ENCODE data around the gene TSNAXIP1. TPM values are rescaled to one million over a fixed set of nuclear protein-coding genes. Genes with fewer than 3 reads are reported as not detected.

TSNAXIP1 gene
- total and polyA plus RNA-seq, 7 experiments from 2014 or later = 0.24 to 1.1 (median 0.54) TPM; not detected in 2

Other genes starting within 250 kb of the TSNAXIP1 start
- gene CTCF, start 244.4 kb upstream of the TSNAXIP1 start, total RNA-seq = 10 to 100 TPM; 51.4 to 78.6 (median 67.3) TPM
- 10 to 100 TPM; 49.8 to 59.8 TPM for gene CTCF, start 244.4 kb upstream of the TSNAXIP1 start, polyA plus RNA-seq
- gene CARMIL2, start 161.7 kb upstream of the TSNAXIP1 start, total RNA-seq = 100 to 1,000 TPM; 140 to 245 (median 215) TPM
- gene CARMIL2, start 161.7 kb upstream of the TSNAXIP1 start, polyA plus RNA-seq = 10 to 100 TPM; 12.7 to 28.7 TPM
- 10 to 100 TPM; 29.3 to 44.1 (median 34.4) TPM for gene ACD, start 146.6 kb upstream of the TSNAXIP1 start, total RNA-seq
- 10 to 100 TPM; 25.4 to 33.2 TPM for gene ACD, start 146.6 kb upstream of the TSNAXIP1 start, polyA plus RNA-seq
- 10 to 100 TPM in 1 of 5 experiments, 1 to 10 TPM in 4; 4.5 to 11.2 (median 4.7) TPM for gene PARD6A, start 145.9 kb upstream of the TSNAXIP1 start, total RNA-seq
- 10 to 100 TPM in 1 of 2 donors, 1 to 10 TPM in 1; 9.3 to 15.1 TPM for gene PARD6A, start 145.9 kb upstream of the TSNAXIP1 start, polyA plus RNA-seq
- gene ENKD1, start 140.1 kb upstream of the TSNAXIP1 start, total RNA-seq = 1 to 10 TPM; 4.9 to 8.3 (median 7.8) TPM
- 1 to 10 TPM; 1.1 to 2.5 TPM for gene ENKD1, start 140.1 kb upstream of the TSNAXIP1 start, polyA plus RNA-seq
- 1 to 10 TPM; 4.3 to 6.4 (median 4.7) TPM for gene C16orf86, start 140.1 kb upstream of the TSNAXIP1 start, total RNA-seq
- gene C16orf86, start 140.1 kb upstream of the TSNAXIP1 start, polyA plus RNA-seq = 1 to 10 TPM; 3.5 to 5.7 TPM
- 10 to 100 TPM in 3 of 5 experiments, 1 to 10 TPM in 2; 6.3 to 13.4 (median 11.4) TPM for gene GFOD2, start 87.6 kb upstream of the TSNAXIP1 start, total RNA-seq
- 10 to 100 TPM in 1 of 2 donors, 1 to 10 TPM in 1; 4.6 to 14.6 TPM for gene GFOD2, start 87.6 kb upstream of the TSNAXIP1 start, polyA plus RNA-seq
- 10 to 100 TPM; 22.3 to 26.6 (median 24.7) TPM for gene RANBP10, start 329 bp upstream of the TSNAXIP1 start, total RNA-seq
- gene RANBP10, start 329 bp upstream of the TSNAXIP1 start, polyA plus RNA-seq = 10 to 100 TPM in 1 of 2 donors, 1 to 10 TPM in 1; 9.3 to 13.5 TPM
- gene THAP11, start 35.4 kb downstream of the TSNAXIP1 start, total RNA-seq = 10 to 100 TPM; 29.0 to 62.7 (median 44.6) TPM
- gene THAP11, start 35.4 kb downstream of the TSNAXIP1 start, polyA plus RNA-seq = 100 to 1,000 TPM; 134 to 204 TPM
- gene NUTF2, start 40.0 kb downstream of the TSNAXIP1 start, total RNA-seq = 100 to 1,000 TPM in 1 of 5 experiments, 10 to 100 TPM in 4; 34.7 to 125 (median 40.4) TPM
- 100 to 1,000 TPM in 1 of 2 donors, 10 to 100 TPM in 1; 98.0 to 118 TPM for gene NUTF2, start 40.0 kb downstream of the TSNAXIP1 start, polyA plus RNA-seq
- 100 to 1,000 TPM in 3 of 5 experiments, 10 to 100 TPM in 2; 56.7 to 128 (median 100) TPM for gene CENPT, start 40.8 kb downstream of the TSNAXIP1 start, total RNA-seq
- 10 to 100 TPM; 11.8 to 22.7 TPM for gene CENPT, start 40.8 kb downstream of the TSNAXIP1 start, polyA plus RNA-seq
- 100 to 1,000 TPM; 103 to 166 (median 122) TPM for gene EDC4, start 66.2 kb downstream of the TSNAXIP1 start, total RNA-seq
- 10 to 100 TPM; 34.8 to 52.4 TPM for gene EDC4, start 66.2 kb downstream of the TSNAXIP1 start, polyA plus RNA-seq
- gene NRN1L, start 78.0 kb downstream of the TSNAXIP1 start, total RNA-seq = 1 to 10 TPM; 1.1 to 6.4 (median 3.2) TPM
- not detected for gene NRN1L, start 78.0 kb downstream of the TSNAXIP1 start, polyA plus RNA-seq
- 10 to 100 TPM; 18.0 to 28.5 (median 23.3) TPM for gene PSKH1, start 86.4 kb downstream of the TSNAXIP1 start, total RNA-seq
- gene PSKH1, start 86.4 kb downstream of the TSNAXIP1 start, polyA plus RNA-seq = 10 to 100 TPM; 20.7 to 34.0 TPM
- gene CTRL, start 125.0 kb downstream of the TSNAXIP1 start, total RNA-seq = 10 to 100 TPM in 2 of 5 experiments, 1 to 10 TPM in 3; 7.9 to 15.1 (median 9.3) TPM
- gene CTRL, start 125.0 kb downstream of the TSNAXIP1 start, polyA plus RNA-seq = 1 to 10 TPM; 1.3 to 2.5 TPM
- 100 to 1,000 TPM; 101 to 370 (median 142) TPM for gene PSMB10, start 130.0 kb downstream of the TSNAXIP1 start, total RNA-seq
- 100 to 1,000 TPM; 522 to 542 TPM for gene PSMB10, start 130.0 kb downstream of the TSNAXIP1 start, polyA plus RNA-seq
- gene LCAT, start 137.2 kb downstream of the TSNAXIP1 start, total RNA-seq = 10 to 100 TPM in 4 of 5 experiments, 1 to 10 TPM in 1; 9.4 to 23.6 (median 19.6) TPM
- gene LCAT, start 137.2 kb downstream of the TSNAXIP1 start, polyA plus RNA-seq = 1 to 10 TPM in 1 of 2 donors, under 1 TPM in 1; 0.33 to 1.5 TPM
- 10 to 100 TPM; 22.8 to 44.4 (median 31.3) TPM for gene SLC12A4, start 161.7 kb downstream of the TSNAXIP1 start, total RNA-seq
- 1 to 10 TPM; 3.8 to 8.0 TPM for gene SLC12A4, start 161.7 kb downstream of the TSNAXIP1 start, polyA plus RNA-seq
- 1 to 10 TPM in 4 of 5 experiments, under 1 TPM in 1; 0.10 to 2.3 (median 1.6) TPM for gene DPEP3, start 173.6 kb downstream of the TSNAXIP1 start, total RNA-seq
- under 1 TPM; 0.37 to 0.44 TPM for gene DPEP3, start 173.6 kb downstream of the TSNAXIP1 start, polyA plus RNA-seq
- 100 to 1,000 TPM in 2 of 5 experiments, 10 to 100 TPM in 3; 26.7 to 159 (median 85.1) TPM for gene DPEP2, start 192.6 kb downstream of the TSNAXIP1 start, total RNA-seq
- 10 to 100 TPM; 54.3 to 57.7 TPM for gene DPEP2, start 192.6 kb downstream of the TSNAXIP1 start, polyA plus RNA-seq
- gene DPEP2NB, start 209.0 kb downstream of the TSNAXIP1 start, total RNA-seq = not detected
- gene DPEP2NB, start 209.0 kb downstream of the TSNAXIP1 start, polyA plus RNA-seq = not detected
- 10 to 100 TPM; 15.5 to 19.9 (median 19.1) TPM for gene DDX28, start 216.3 kb downstream of the TSNAXIP1 start, total RNA-seq
- gene DDX28, start 216.3 kb downstream of the TSNAXIP1 start, polyA plus RNA-seq = 10 to 100 TPM; 52.1 to 67.7 TPM
- gene DUS2, start 216.4 kb downstream of the TSNAXIP1 start, total RNA-seq = 10 to 100 TPM; 13.6 to 25.9 (median 18.3) TPM
- gene DUS2, start 216.4 kb downstream of the TSNAXIP1 start, polyA plus RNA-seq = 10 to 100 TPM in 1 of 2 donors, 1 to 10 TPM in 1; 8.7 to 13.7 TPM